Measurements from ENCODE around the gene TMEM131. TPM values are rescaled to one million over a fixed set of nuclear protein-coding genes. Genes with fewer than 3 reads are reported as not detected.

Gene TMEM131
- total and polyA plus RNA-seq, 2 of the 8 experiments (the other 6 are each of a cell fraction or from before 2014, with no cell fraction given), result 9.7 to 22.9 TPM

GRCh38 chr2:97774425-97774824, 221.3 kb downstream of the TMEM131 start:
- no peaks in the 10 kb centered on the region for H3K23me2 ChIP-seq (ENCODE audit: low read depth, low read length)
- H3K9ac ChIP-seq (replicated peaks in 1 of 4; ENCODE audit: extremely low read depth in 1 of 4, low read depth in 3 of 4, low read length in 3 of 4), result no peak overlapping the region
- no peak for FAIRE-seq
- TF ChIP-seq SRF (IDR thresholded peaks at IDR 0.05; ENCODE audit: low read depth, low read length) (no peak), EP300 (IDR thresholded peaks at IDR 0.05; ENCODE audit: borderline replicate concordance in 1 of 2, low read depth in 2 of 2, low read length in 2 of 2) (no peak), FOSL1 (IDR thresholded peaks at IDR 0.05; ENCODE audit: insufficient read depth, low read depth, low read length) (no peak), SP4 (IDR thresholded peaks at IDR 0.05; ENCODE audit: low read length) (no peak), ASH2L (IDR thresholded peaks at IDR 0.05; ENCODE audit: low read length) (no peak), CEBPB (IDR thresholded peaks at IDR 0.05; ENCODE audit: low read depth, low read length) (no peak), SIN3A (conservative IDR thresholded peaks at IDR 0.05 in 1 of 2, IDR thresholded peaks at IDR 0.05 in 1 of 2; ENCODE audit: low read depth in 1 of 2, low read length in 2 of 2) (no peak), TAF7 (optimal IDR thresholded peaks at IDR 0.05; ENCODE audit: borderline replicate concordance, low read depth, low read length) (no peak), SP1 (IDR thresholded peaks at IDR 0.05; ENCODE audit: low read depth, low read length) (no peak), RAD21 (IDR thresholded peaks at IDR 0.05 in 1 of 2, conservative IDR thresholded peaks at IDR 0.05 in 1 of 2; ENCODE audit: low read depth in 2 of 2, low read length in 2 of 2) (peak; percentile 52 to 61; a peak in 3 of 4 replicates), CTBP2 (IDR thresholded peaks at IDR 0.05; ENCODE audit: borderline replicate concordance, insufficient read depth, insufficient read length, low read length) (no peak)

More at GRCh38 chr2:97774425-97774824, 221.3 kb downstream of the TMEM131 start:
- Histone ChIP-seq H2BK15ac (ENCODE audit: low read length) (no peak overlapping the region), H3K23ac (ENCODE audit: insufficient read length) (no peak overlapping the region), H2AFZ (ENCODE audit: low read length) (no peak overlapping the region), H4K91ac (replicated peaks; ENCODE audit: insufficient read length, low read length) (no peak overlapping the region), H3K4ac (replicated peaks; ENCODE audit: insufficient read length, low read depth, low read length) (no peak overlapping the region), H3K4me1 (replicated peaks in 1 of 4; ENCODE audit: control insufficient read depth in 3 of 4, insufficient read depth in 4 of 4, low read length in 3 of 4) (peaks cover 0 to 11% (median 0%) of the 10 kb centered on the region in 4 experiments; a peak in 2 of 7 replicates), H4K8ac (ENCODE audit: extremely low read depth, insufficient read depth, low read length) (no peak overlapping the region), H3K79me2 (ENCODE audit: control insufficient read depth in 1 of 2, insufficient read depth in 2 of 2, low read length in 2 of 2) (no peaks in the 10 kb centered on the region), H3K56ac (replicated peaks; ENCODE audit: insufficient read length, low read depth, low read length) (no peak overlapping the region), H2BK120ac (replicated peaks; ENCODE audit: low read depth, low read length) (no peak overlapping the region), H3K27me3 (replicated peaks in 1 of 4; ENCODE audit: control insufficient read depth in 3 of 4, extremely low read depth in 1 of 4, insufficient read depth in 3 of 4, low read length in 3 of 4) (no peaks in the 10 kb centered on the region), H2BK20ac (ENCODE audit: low read length) (no peak overlapping the region), H4K5ac (ENCODE audit: insufficient read length, low read depth, low read length) (no peak overlapping the region), H2BK5ac (ENCODE audit: low read depth, low read length) (no peak overlapping the region), H3K27ac (ENCODE audit: low read depth, low read length) (no peak overlapping the region), H3K4me3 (ENCODE audit: extremely low read depth in 1 of 4, insufficient read depth in 2 of 4, low read depth in 3 of 4, low read length in 4 of 4) (no peak overlapping the region), H3K4me2 (ENCODE audit: insufficient read depth in 1 of 2, low read depth in 2 of 2, low read length in 2 of 2) (no peak overlapping the region), H3K18ac (ENCODE audit: extremely low read depth, low read length) (no peak overlapping the region), H3K79me1 (ENCODE audit: low read depth, low read length) (no peaks in the 10 kb centered on the region), H3K36me3 (ENCODE audit: control insufficient read depth in 2 of 4, insufficient read depth in 4 of 4, low read length in 3 of 4) (no peaks in the 10 kb centered on the region; a peak in 3 of 8 replicates), H3K9me3 (ENCODE audit: insufficient read depth in 2 of 2, low read depth in 1 of 2, low read length in 1 of 2) (no peaks in the 10 kb centered on the region), H2AK5ac (ENCODE audit: low read depth, low read length) (no peak overlapping the region), H2BK12ac (ENCODE audit: low read depth, low read length) (no peak overlapping the region), H4K20me1 (replicated peaks in 1 of 2; ENCODE audit: control insufficient read depth in 1 of 2, insufficient read depth in 2 of 2, low read length in 2 of 2) (no peaks in the 10 kb centered on the region), H3K14ac (ENCODE audit: insufficient read length) (no peak overlapping the region)
- no peak for DNase-seq (ENCODE audit: low read depth in 1 of 2, low spot score in 2 of 2)
- 65% methylated on average over 7 of the region's 7 CpGs; no CpG with 5 or more reads in 1 of the 2 experiments for WGBS, 2 experiments (ENCODE audit: extremely low coverage in 1 of 2, insufficient coverage in 1 of 2, insufficient read length in 1 of 2, insufficient replicate concordance in 2 of 2, low coverage in 1 of 2, low lambda C conversion rate in 2 of 2, missing lambda C conversion rate in 1 of 2)
- ChIA-PET CTCF (ENCODE audit: partially characterized antibody) (interaction anchor here (0.6 to 6.8 kb wide), 24 partner anchors 10 to 612 kb away, joined by 3 to 60 read pairs (median 5); no protein-coding TSS in a partner anchor), POLR2A (ENCODE audit: partially characterized antibody) (interaction anchor here (0.9 kb wide), 1 partner anchor 30 kb away, joined by 3 read pairs; no protein-coding TSS in a partner anchor)

Measured in H1 (cell line).